ENCODE results near the gene STX4. TPM values are rescaled to one million over a fixed set of nuclear protein-coding genes. Genes with fewer than 3 reads are reported as not detected.

STX4 gene
- polyA plus RNA-seq, 4 donors, result 64.6 to 115 (median 91.5) TPM

DNA sequence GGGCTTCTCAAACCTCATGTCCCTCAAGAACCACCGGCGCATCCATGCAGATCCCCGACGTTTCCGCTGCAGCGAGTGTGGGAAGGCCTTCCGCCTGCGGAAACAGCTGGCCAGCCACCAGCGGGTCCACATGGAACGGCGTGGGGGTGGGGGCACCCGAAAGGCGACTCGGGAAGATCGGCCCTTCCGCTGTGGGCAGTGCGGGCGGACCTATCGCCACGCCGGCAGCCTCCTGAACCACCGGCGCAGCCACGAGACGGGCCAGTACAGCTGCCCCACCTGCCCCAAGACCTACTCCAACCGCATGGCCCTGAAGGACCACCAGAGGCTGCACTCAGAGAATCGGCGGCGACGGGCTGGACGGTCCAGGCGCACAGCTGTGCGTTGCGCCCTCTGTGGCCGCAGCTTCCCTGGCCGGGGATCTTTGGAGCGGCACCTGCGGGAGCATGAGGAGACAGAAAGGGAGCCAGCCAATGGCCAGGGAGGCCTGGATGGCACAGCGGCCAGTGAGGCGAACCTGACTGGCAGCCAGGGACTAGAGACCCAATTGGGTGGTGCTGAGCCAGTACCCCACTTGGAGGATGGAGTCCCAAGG is 46.8 kb downstream of the STX4 start:
- no peaks in the 10 kb centered on the region for H3K9me3 ChIP-seq (ENCODE audit: control insufficient read depth in 2 of 2, insufficient read depth in 1 of 2, low read depth in 1 of 2, low read length in 1 of 2)
- H3K27me3 ChIP-seq (ENCODE audit: control insufficient read depth in 3 of 3, insufficient read depth in 3 of 3, low read length in 3 of 3), result no peaks in the 10 kb centered on the region
- H3K4me3 ChIP-seq (ENCODE audit: low read depth in 1 of 3, low read length in 3 of 3), result no peak overlapping the region
- H3K27ac ChIP-seq (ENCODE audit: low read depth in 1 of 3, low read length in 2 of 3), result no peak overlapping the region
- FAIRE-seq, result no peak
- no peak for DNase-seq
- WGBS, 3 donors, result 96 to 98% (median 97%) methylated on average over 36 to 40 of the region's 40 CpGs
- H3K36me3 ChIP-seq (ENCODE audit: control insufficient read depth in 3 of 3, insufficient read depth in 2 of 3, low read depth in 1 of 3, low read length in 3 of 3), result peaks cover 16 to 91% (median 22%) of the 10 kb centered on the region in 3 donors
- peaks cover 0 to 2% (median 0%) of the 10 kb centered on the region in 3 donors for H3K4me1 ChIP-seq (ENCODE audit: control insufficient read depth in 3 of 3, insufficient read depth in 2 of 3, low read depth in 1 of 3, low read length in 2 of 3)

DNA sequence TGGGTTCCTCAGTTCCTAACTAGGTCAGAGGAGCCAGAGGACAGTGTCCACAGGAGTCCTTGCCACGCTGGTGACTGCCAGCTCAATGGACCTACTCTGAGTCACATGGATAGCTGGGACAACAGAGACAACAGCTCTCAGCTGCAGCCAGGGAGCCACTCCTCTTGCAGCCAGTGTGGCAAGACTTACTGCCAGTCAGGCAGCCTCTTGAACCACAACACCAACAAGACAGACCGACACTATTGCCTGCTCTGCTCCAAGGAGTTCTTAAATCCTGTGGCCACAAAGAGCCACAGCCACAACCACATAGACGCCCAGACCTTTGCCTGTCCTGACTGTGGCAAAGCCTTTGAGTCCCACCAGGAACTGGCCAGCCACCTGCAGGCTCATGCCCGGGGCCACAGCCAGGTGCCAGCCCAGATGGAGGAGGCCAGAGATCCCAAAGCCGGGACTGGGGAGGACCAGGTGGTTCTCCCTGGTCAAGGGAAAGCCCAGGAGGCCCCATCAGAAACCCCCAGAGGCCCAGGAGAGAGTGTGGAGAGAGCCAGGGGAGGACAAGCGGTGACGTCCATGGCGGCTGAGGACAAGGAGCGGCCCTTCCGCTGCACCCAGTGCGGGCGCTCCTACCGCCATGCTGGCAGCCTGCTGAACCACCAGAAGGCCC is 47.5 kb downstream of the STX4 start:
- Histone ChIP-seq H3K9me3 (ENCODE audit: control insufficient read depth in 2 of 2, insufficient read depth in 1 of 2, low read depth in 1 of 2, low read length in 1 of 2) (no peaks in the 10 kb centered on the region), H3K27ac (ENCODE audit: low read depth in 1 of 3, low read length in 2 of 3) (no peak overlapping the region), H3K4me1 (ENCODE audit: control insufficient read depth in 3 of 3, insufficient read depth in 2 of 3, low read depth in 1 of 3, low read length in 2 of 3) (no peaks in the 10 kb centered on the region), H3K36me3 (ENCODE audit: control insufficient read depth in 3 of 3, insufficient read depth in 2 of 3, low read depth in 1 of 3, low read length in 3 of 3) (peaks cover 16 to 96% (median 22%) of the 10 kb centered on the region in 3 donors), H3K4me3 (ENCODE audit: low read depth in 1 of 3, low read length in 3 of 3) (no peak overlapping the region), H3K27me3 (ENCODE audit: control insufficient read depth in 3 of 3, insufficient read depth in 3 of 3, low read length in 3 of 3) (no peaks in the 10 kb centered on the region)
- WGBS, 3 donors, result 91 to 92% (median 92%) methylated on average over 11 to 13 of the region's 13 CpGs
- FAIRE-seq, result no peak
- no peak for DNase-seq

DNA sequence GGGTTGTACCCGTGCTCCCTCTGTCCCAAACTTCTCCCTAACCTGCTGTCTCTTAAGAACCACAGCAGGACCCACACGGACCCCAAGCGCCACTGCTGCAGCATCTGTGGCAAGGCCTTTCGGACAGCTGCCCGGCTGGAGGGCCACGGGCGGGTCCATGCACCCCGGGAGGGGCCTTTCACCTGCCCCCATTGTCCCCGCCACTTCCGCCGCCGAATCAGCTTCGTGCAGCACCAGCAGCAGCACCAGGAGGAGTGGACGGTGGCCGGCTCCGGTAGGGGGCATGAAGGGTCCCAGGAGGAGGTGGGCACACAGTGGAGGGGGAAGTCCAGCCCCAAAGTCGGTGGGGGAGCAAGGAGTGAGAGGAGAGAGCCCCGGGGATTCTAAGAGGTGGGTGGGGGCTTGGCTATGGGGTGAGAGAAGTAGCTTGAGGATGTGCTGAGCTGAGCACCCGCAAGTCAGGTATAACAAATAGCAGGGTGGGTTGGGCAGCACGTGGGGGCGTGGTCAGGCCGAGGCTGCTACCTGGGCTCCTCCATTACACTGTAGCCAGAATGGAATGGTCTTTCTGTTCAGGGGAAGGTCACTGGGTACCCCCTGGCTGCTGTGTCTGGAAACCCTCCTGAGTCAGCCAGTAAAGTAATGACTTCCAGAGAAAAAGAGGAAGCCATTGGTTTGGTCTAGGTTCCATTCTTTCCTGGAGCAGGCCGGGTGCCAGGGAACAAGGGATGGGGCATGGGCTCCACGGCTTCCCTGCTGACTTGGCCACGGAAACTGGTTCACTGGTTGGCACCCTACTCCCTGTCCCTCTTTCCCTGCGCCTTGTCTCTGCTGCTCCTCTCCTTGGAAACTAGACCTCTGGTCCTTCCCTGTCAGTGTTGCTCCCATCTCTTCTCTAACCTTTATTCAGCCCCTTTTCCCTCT is 48.3 kb downstream of the STX4 start:
- H3K27me3 ChIP-seq (ENCODE audit: control insufficient read depth in 3 of 3, insufficient read depth in 3 of 3, low read length in 3 of 3), result no peaks in the 10 kb centered on the region
- no peaks in the 10 kb centered on the region for H3K9me3 ChIP-seq (ENCODE audit: control insufficient read depth in 2 of 2, insufficient read depth in 1 of 2, low read depth in 1 of 2, low read length in 1 of 2)
- no peaks in the 10 kb centered on the region for H3K4me1 ChIP-seq (ENCODE audit: control insufficient read depth in 3 of 3, insufficient read depth in 2 of 3, low read depth in 1 of 3, low read length in 2 of 3)
- DNase-seq (no peak), FAIRE-seq (no peak)
- no peak overlapping the region for H3K4me3 ChIP-seq (ENCODE audit: low read depth in 1 of 3, low read length in 3 of 3)
- WGBS, 3 donors, result 83 to 86% (median 85%) methylated on average over 25 to 26 of the region's 26 CpGs
- H3K27ac ChIP-seq (ENCODE audit: low read depth in 1 of 3, low read length in 2 of 3), result peak overlapping the region in 2 of 3 donors; percentile 22 to 27
- peaks cover 19 to 94% (median 22%) of the 10 kb centered on the region in 3 donors for H3K36me3 ChIP-seq (ENCODE audit: control insufficient read depth in 3 of 3, insufficient read depth in 2 of 3, low read depth in 1 of 3, low read length in 3 of 3)

DNA sequence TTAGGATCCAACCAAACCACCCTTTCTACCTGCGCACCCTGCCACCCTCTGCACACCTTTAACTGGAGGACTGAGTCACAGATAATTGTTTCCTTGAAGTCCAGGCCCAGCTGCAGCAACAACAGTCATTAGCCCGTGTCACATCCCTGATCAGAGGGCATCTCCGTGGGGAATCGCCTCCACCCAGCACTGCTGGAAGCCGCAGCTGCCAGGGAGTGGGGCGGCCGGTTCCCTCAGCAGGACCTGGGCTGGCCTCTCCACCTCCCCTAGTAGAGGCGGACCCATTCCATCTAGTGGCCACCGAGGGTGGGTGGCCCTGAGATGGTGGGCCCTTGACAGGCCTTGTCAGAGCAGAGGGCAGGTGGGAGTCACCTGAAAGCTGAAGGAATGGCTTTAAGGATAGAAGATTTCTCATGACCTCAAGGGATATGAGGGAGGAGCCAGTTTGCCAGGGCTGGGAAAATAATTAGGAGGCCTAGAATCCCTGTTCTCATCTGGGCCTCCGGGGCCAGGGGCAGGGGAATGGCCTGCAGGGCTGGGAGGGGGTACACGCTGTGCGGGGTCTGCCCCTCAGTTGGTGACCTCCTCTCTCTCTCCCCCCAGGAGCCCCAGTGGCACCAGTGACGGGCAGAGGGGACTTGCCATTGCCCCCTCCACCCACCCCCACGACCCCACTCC is 49.1 kb downstream of the STX4 start:
- Histone ChIP-seq H3K36me3 (ENCODE audit: control insufficient read depth in 3 of 3, insufficient read depth in 2 of 3, low read depth in 1 of 3, low read length in 3 of 3) (peaks cover 17 to 94% (median 19%) of the 10 kb centered on the region in 3 donors), H3K27ac (ENCODE audit: low read depth in 1 of 3, low read length in 2 of 3) (peak overlapping the region in 2 of 3 donors; percentile 27 to 29), H3K4me3 (ENCODE audit: low read depth in 1 of 3, low read length in 3 of 3) (no peak overlapping the region), H3K9me3 (ENCODE audit: control insufficient read depth in 2 of 2, insufficient read depth in 1 of 2, low read depth in 1 of 2, low read length in 1 of 2) (no peaks in the 10 kb centered on the region), H3K27me3 (ENCODE audit: control insufficient read depth in 3 of 3, insufficient read depth in 3 of 3, low read length in 3 of 3) (no peaks in the 10 kb centered on the region), H3K4me1 (ENCODE audit: control insufficient read depth in 3 of 3, insufficient read depth in 2 of 3, low read depth in 1 of 3, low read length in 2 of 3) (no peaks in the 10 kb centered on the region)
- 44 to 76% (median 70%) methylated on average over 11 to 14 of the region's 14 CpGs for WGBS, 3 donors
- FAIRE-seq, result no peak
- peak in 1 of 2 donors; percentile 60 for DNase-seq

DNA sequence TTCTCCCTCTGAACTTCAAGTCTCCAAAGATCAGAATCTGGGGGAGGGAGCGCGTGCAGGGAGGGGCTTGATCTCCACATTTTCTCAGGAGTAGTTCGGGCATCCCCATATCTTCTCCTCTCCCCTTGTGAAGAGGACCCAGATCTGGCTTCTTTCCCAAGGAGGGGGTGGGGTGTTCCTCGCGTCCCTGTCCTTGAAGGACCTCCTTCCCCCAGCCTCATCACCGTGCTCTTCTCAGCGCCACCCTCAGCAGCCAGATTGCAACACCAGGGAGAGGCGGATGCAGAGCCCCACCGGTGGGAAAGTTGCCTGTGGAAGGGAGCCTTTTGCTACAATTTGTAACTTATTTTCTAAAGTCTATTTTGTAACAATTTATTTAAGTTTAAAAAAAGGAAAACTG is 49.7 kb downstream of the STX4 start:
- FAIRE-seq (no peak), DNase-seq (no peak)
- 72 to 84% (median 81%) methylated on average over 9 of the region's 9 CpGs for WGBS, 3 donors
- Histone ChIP-seq H3K9me3 (ENCODE audit: control insufficient read depth in 2 of 2, insufficient read depth in 1 of 2, low read depth in 1 of 2, low read length in 1 of 2) (no peaks in the 10 kb centered on the region), H3K4me3 (ENCODE audit: low read depth in 1 of 3, low read length in 3 of 3) (no peak overlapping the region), H3K27ac (ENCODE audit: low read depth in 1 of 3, low read length in 2 of 3) (no peak overlapping the region), H3K4me1 (ENCODE audit: control insufficient read depth in 3 of 3, insufficient read depth in 2 of 3, low read depth in 1 of 3, low read length in 2 of 3) (no peaks in the 10 kb centered on the region), H3K27me3 (ENCODE audit: control insufficient read depth in 3 of 3, insufficient read depth in 3 of 3, low read length in 3 of 3) (no peaks in the 10 kb centered on the region), H3K36me3 (ENCODE audit: control insufficient read depth in 3 of 3, insufficient read depth in 2 of 3, low read depth in 1 of 3, low read length in 3 of 3) (peaks cover 17 to 94% (median 19%) of the 10 kb centered on the region in 3 donors)

DNA sequence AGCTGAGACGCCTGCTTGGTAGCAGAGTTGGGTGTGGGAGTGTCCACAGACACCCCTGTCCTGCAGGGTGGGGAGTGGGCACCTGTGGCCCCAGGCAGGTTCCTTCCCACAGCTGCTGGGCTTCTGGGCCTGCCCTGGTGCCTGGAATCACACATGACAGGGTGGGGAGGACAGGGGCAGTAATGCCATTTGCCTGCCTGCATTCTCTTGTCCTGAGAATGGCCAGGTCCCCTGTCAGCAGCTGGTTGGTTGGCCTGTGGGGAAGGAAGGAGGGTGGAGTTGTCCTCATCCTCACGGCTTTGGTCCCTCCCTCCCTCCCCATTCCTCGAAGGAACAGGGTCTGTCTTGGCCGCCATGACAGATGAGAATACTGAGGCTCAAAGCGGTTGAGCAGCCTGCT is 50.2 kb downstream of the STX4 start:
- Histone ChIP-seq H3K4me3 (ENCODE audit: low read depth in 1 of 3, low read length in 3 of 3) (no peak overlapping the region), H3K36me3 (ENCODE audit: control insufficient read depth in 3 of 3, insufficient read depth in 2 of 3, low read depth in 1 of 3, low read length in 3 of 3) (peaks cover 14 to 93% (median 17%) of the 10 kb centered on the region in 3 donors), H3K27me3 (ENCODE audit: control insufficient read depth in 3 of 3, insufficient read depth in 3 of 3, low read length in 3 of 3) (no peaks in the 10 kb centered on the region), H3K27ac (ENCODE audit: low read depth in 1 of 3, low read length in 2 of 3) (no peak overlapping the region), H3K4me1 (ENCODE audit: control insufficient read depth in 3 of 3, insufficient read depth in 2 of 3, low read depth in 1 of 3, low read length in 2 of 3) (no peaks in the 10 kb centered on the region), H3K9me3 (ENCODE audit: control insufficient read depth in 2 of 2, insufficient read depth in 1 of 2, low read depth in 1 of 2, low read length in 1 of 2) (no peaks in the 10 kb centered on the region)
- WGBS, 3 donors, result 70% methylated on average over 5 of the region's 5 CpGs
- DNase-seq, result no peak
- no peak for FAIRE-seq

DNA sequence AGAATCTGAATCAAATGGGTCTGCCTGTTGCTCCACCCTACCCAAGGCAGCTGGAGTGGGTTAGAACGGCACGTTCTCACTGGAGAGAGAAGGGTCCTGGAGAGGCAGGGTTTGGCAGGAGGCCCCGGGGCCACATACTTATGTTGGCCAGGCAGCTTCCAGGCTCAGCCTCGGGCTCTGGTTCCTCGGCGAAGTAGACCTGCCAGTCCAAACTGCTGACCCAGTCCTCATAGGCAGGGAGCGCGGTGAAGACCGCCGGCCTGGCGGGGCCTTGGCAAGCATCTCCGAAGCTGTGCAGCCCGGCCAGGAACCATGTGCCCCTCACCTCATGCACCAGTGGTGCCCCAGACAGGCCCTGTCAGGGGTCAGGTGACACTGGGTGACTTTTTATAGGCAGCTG is 50.6 kb downstream of the STX4 start:
- peaks cover 10 to 93% (median 17%) of the 10 kb centered on the region in 3 donors for H3K36me3 ChIP-seq (ENCODE audit: control insufficient read depth in 3 of 3, insufficient read depth in 2 of 3, low read depth in 1 of 3, low read length in 3 of 3)
- no peak for DNase-seq
- no peak for FAIRE-seq
- H3K4me1 ChIP-seq (ENCODE audit: control insufficient read depth in 3 of 3, insufficient read depth in 2 of 3, low read depth in 1 of 3, low read length in 2 of 3), result no peaks in the 10 kb centered on the region
- no peaks in the 10 kb centered on the region for H3K27me3 ChIP-seq (ENCODE audit: control insufficient read depth in 3 of 3, insufficient read depth in 3 of 3, low read length in 3 of 3)
- H3K27ac ChIP-seq (ENCODE audit: low read depth in 1 of 3, low read length in 2 of 3), result no peak overlapping the region
- 88 to 92% (median 91%) methylated on average over 13 of the region's 13 CpGs for WGBS, 3 donors
- H3K4me3 ChIP-seq (ENCODE audit: low read depth in 1 of 3, low read length in 3 of 3), result no peak overlapping the region
- H3K9me3 ChIP-seq (ENCODE audit: control insufficient read depth in 2 of 2, insufficient read depth in 1 of 2, low read depth in 1 of 2, low read length in 1 of 2), result no peaks in the 10 kb centered on the region
